ENCODE measurements around the gene DUT.

DUT gene

DNA sequence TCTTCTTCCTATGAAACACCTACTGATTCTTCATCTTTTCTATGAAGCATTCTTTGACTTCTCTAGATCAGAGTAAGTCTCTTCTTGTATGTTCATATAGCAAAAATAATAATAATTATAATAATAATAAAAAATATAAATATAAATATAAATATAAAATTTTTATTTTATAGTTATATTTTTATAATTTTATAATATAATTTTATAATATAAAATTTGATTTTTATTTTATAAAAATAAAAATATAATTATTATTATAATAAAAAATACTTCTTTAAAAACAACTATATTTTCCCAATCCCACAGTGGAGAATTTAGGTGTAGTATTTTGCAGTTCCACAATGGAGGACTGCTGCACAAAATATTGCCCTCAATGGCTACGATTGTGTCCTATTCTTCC lies 34.3 kb downstream of the DUT start:
- TF ChIP-seq RAD21 (IDR thresholded peaks at IDR 0.05; ENCODE audit: low read depth) (no peak), CEBPB (IDR thresholded peaks at IDR 0.05) (no peak), YY1 (IDR thresholded peaks at IDR 0.05; ENCODE audit: low read depth) (no peak), EGR1 (IDR thresholded peaks at IDR 0.05) (no peak), FOXM1 (IDR thresholded peaks at IDR 0.05; ENCODE audit: borderline replicate concordance, low read depth) (no peak), CREB1 (IDR thresholded peaks at IDR 0.05; ENCODE audit: low read depth) (no peak)
- TF ChIP-seq, protein P1, sequence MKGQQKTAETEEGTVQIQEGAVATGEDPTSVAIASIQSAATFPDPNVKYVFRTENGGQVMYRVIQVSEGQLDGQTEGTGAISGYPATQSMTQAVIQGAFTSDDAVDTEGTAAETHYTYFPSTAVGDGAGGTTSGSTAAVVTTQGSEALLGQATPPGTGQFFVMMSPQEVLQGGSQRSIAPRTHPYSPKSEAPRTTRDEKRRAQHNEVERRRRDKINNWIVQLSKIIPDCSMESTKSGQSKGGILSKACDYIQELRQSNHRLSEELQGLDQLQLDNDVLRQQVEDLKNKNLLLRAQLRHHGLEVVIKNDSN (IDR thresholded peaks at IDR 0.05), result no peak
- TF ChIP-seq, protein P2, sequence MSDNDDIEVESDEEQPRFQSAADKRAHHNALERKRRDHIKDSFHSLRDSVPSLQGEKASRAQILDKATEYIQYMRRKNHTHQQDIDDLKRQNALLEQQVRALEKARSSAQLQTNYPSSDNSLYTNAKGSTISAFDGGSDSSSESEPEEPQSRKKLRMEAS (IDR thresholded peaks at IDR 0.05), result no peak

GRCh38 chr15:48366584-48367312 lies 35.5 kb downstream of the DUT start:
- TF ChIP-seq EP300 (IDR thresholded peaks at IDR 0.05; ENCODE audit: borderline replicate concordance) (no peak), FOXM1 (IDR thresholded peaks at IDR 0.05; ENCODE audit: borderline replicate concordance, low read depth) (no peak), NFIC (IDR thresholded peaks at IDR 0.05) (no peak), YY1 (IDR thresholded peaks at IDR 0.05; ENCODE audit: low read depth) (no peak), TEAD4 (IDR thresholded peaks at IDR 0.05) (no peak), ZBTB7A (IDR thresholded peaks at IDR 0.05; ENCODE audit: low read depth) (no peak), CREB1 (IDR thresholded peaks at IDR 0.05; ENCODE audit: low read depth) (no peak), TCF12 (IDR thresholded peaks at IDR 0.05; ENCODE audit: low read depth) (no peak), CEBPB (IDR thresholded peaks at IDR 0.05) (no peak), RAD21 (IDR thresholded peaks at IDR 0.05; ENCODE audit: low read depth) (no peak)
- TF ChIP-seq, protein P3, sequence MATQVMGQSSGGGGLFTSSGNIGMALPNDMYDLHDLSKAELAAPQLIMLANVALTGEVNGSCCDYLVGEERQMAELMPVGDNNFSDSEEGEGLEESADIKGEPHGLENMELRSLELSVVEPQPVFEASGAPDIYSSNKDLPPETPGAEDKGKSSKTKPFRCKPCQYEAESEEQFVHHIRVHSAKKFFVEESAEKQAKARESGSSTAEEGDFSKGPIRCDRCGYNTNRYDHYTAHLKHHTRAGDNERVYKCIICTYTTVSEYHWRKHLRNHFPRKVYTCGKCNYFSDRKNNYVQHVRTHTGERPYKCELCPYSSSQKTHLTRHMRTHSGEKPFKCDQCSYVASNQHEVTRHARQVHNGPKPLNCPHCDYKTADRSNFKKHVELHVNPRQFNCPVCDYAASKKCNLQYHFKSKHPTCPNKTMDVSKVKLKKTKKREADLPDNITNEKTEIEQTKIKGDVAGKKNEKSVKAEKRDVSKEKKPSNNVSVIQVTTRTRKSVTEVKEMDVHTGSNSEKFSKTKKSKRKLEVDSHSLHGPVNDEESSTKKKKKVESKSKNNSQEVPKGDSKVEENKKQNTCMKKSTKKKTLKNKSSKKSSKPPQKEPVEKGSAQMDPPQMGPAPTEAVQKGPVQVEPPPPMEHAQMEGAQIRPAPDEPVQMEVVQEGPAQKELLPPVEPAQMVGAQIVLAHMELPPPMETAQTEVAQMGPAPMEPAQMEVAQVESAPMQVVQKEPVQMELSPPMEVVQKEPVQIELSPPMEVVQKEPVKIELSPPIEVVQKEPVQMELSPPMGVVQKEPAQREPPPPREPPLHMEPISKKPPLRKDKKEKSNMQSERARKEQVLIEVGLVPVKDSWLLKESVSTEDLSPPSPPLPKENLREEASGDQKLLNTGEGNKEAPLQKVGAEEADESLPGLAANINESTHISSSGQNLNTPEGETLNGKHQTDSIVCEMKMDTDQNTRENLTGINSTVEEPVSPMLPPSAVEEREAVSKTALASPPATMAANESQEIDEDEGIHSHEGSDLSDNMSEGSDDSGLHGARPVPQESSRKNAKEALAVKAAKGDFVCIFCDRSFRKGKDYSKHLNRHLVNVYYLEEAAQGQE (IDR thresholded peaks at IDR 0.05; ENCODE audit: low read depth), result no peak
- TF ChIP-seq, protein P2 (IDR thresholded peaks at IDR 0.05), result no peak

GRCh38 chr15:48367483-48367882 lies 36.3 kb downstream of the DUT start:
- TF ChIP-seq ZBTB7A (IDR thresholded peaks at IDR 0.05; ENCODE audit: low read depth) (no peak), EP300 (IDR thresholded peaks at IDR 0.05; ENCODE audit: borderline replicate concordance) (no peak), NFIC (IDR thresholded peaks at IDR 0.05) (no peak)

DNA sequence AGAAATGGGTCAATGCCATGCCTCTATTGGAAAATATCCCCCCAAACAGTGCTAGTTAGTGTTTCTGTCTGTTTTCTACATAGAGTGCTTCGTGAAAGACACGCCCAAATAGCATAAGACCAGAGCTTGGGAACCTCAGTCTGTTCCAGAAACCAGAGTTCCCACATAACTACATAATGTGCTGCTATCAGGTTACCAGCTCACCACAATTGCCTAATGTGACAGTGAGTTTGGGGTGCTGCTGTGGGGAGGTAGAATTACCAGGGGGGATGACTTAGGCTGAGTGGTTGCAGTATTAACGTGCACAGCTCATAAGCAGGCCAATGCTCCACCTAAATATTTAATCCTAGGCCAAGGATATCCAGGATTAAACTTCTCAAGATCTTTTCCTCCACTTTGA lies 39.2 kb downstream of the DUT start:
- no peak for TF ChIP-seq ZBTB7A (IDR thresholded peaks at IDR 0.05; ENCODE audit: low read depth)
- TF ChIP-seq FOXM1 (IDR thresholded peaks at IDR 0.05; ENCODE audit: borderline replicate concordance, low read depth), result no peak
- TF ChIP-seq, protein P1 (IDR thresholded peaks at IDR 0.05), result no peak
- TF ChIP-seq TEAD4 (IDR thresholded peaks at IDR 0.05), result no peak
- TF ChIP-seq EGR1 (IDR thresholded peaks at IDR 0.05), result no peak
- TF ChIP-seq NFIC (IDR thresholded peaks at IDR 0.05), result no peak
- TF ChIP-seq RAD21 (IDR thresholded peaks at IDR 0.05; ENCODE audit: low read depth), result no peak
- no peak for TF ChIP-seq TCF12 (IDR thresholded peaks at IDR 0.05; ENCODE audit: low read depth)
- peak; percentile 18; the same call in 1 of the 2 replicates for TF ChIP-seq EP300 (IDR thresholded peaks at IDR 0.05; ENCODE audit: borderline replicate concordance)
- TF ChIP-seq CEBPB (IDR thresholded peaks at IDR 0.05), result peak; percentile 34; the same call in 1 of the 2 replicates
- no peak for TF ChIP-seq TAF1 (IDR thresholded peaks at IDR 0.05; ENCODE audit: low read depth)

DNA sequence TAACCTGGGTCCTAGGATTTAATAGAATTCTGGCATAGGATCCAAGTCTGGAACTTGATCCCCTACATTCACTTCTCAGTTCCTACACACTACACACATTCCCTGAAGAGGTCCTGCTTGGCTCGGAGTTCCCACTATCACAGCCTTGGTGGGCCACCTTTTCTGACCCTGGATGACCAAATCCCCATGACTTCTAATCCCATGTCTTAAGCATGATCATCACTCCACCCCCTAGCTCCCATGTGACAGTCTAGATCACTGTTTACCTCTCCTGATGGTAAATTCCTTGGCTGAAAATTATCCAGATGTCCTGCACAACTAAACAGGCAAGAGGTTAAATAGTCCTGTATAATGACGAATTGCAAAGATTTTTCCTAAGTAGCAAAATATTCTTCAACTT lies 40.3 kb downstream of the DUT start:
- TF ChIP-seq EGR1 (IDR thresholded peaks at IDR 0.05) (no peak), CEBPB (IDR thresholded peaks at IDR 0.05) (no peak), TEAD4 (IDR thresholded peaks at IDR 0.05) (no peak)

DNA sequence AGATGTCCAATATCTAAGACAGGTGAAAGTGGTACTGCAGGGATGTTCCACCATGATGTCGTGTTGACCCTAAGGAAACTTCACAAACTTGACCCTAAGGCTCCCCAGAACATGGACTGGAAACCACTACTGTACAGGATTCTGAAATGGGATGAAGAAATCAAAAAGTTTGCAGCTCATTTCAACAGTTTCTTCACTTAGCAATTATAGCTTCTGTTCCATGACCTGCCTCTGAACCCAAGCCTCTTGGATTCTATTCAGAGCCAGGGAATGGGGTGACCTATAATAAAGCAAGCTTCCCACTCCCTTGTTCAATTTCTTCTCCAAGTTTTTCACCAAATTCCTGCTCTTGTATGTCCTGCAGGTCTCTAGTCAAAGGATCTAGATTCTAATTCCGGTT lies 40.7 kb downstream of the DUT start:
- TF ChIP-seq TCF12 (IDR thresholded peaks at IDR 0.05; ENCODE audit: low read depth) (no peak), YY1 (IDR thresholded peaks at IDR 0.05; ENCODE audit: low read depth) (no peak), ZBTB7A (IDR thresholded peaks at IDR 0.05; ENCODE audit: low read depth) (no peak), TEAD4 (IDR thresholded peaks at IDR 0.05) (no peak), FOXM1 (IDR thresholded peaks at IDR 0.05; ENCODE audit: borderline replicate concordance, low read depth) (no peak), RAD21 (IDR thresholded peaks at IDR 0.05; ENCODE audit: low read depth) (no peak), EP300 (IDR thresholded peaks at IDR 0.05; ENCODE audit: borderline replicate concordance) (no peak), CREB1 (IDR thresholded peaks at IDR 0.05; ENCODE audit: low read depth) (no peak), EGR1 (IDR thresholded peaks at IDR 0.05) (no peak), CEBPB (IDR thresholded peaks at IDR 0.05) (no peak), NFIC (IDR thresholded peaks at IDR 0.05) (no peak), TAF1 (IDR thresholded peaks at IDR 0.05; ENCODE audit: low read depth) (no peak)
- TF ChIP-seq, protein P1 (IDR thresholded peaks at IDR 0.05), result no peak
- TF ChIP-seq, protein P2 (IDR thresholded peaks at IDR 0.05), result no peak
- TF ChIP-seq, protein P3 (IDR thresholded peaks at IDR 0.05; ENCODE audit: low read depth), result no peak
